HCT116 (cell line): ENCODE data around the gene FOXP1. TPM values are rescaled to one million over a fixed set of nuclear protein-coding genes. Genes with fewer than 3 reads are reported as not detected.

Experiments
- ATAC-seq: fragments of 200-7000 bp; cut with Tn5 transposase; 2 replicates; pipeline ENCODE4 v1.9.1; 2020; ENCODE audit warnings: mild to moderate bottlenecking, moderate library complexity
- BruUV-seq: library from RNA; stranded (reverse); fragments of 400-500 nt; replicated peaks from 2 replicates; lab custom pipeline; 2021; lab: Mats Ljungman, UMichigan
- CTCF ChIA-PET: fragments of 300-600 bp; sonication (Branson Sonifier 250); formaldehyde crosslinking; loops from one replicate; lab custom pipeline; 2021; ENCODE audit warnings: antibody characterized with exemption; lab: Charles Lee
- POLR2A ChIA-PET: fragments of 300-600, 350-600 bp; sonication (Branson Sonifier 250); formaldehyde crosslinking; loops from one replicate; lab custom pipeline; 2021; ENCODE audit warnings: antibody characterized with exemption; lab: Charles Lee
- RAD21 ChIA-PET, 2 experiments: fragments of 300-600 bp; sonication (Branson Sonifier 250); formaldehyde crosslinking; loops; one replicate each; lab custom pipeline; 2023; ENCODE audit warnings: low total read pairs in 2 of 2; ENCODE audit not compliant: uncharacterized antibody in 2 of 2, unreplicated experiment in 2 of 2, low non-redundant PET in 1 of 2; lab: Charles Lee
- DNase-seq: peaks from one replicate; pipeline ENCODE4 v3.0.0-alpha.2; 2010; ENCODE audit warnings: low read depth, low spot score
- H2AFZ ChIP-seq: fragments of 200-600 bp; shearing (Covaris generic), sonication (generic); 2 replicates; pipeline ENCODE4 v1.6.1; 2017; ENCODE audit warnings: low read depth, mixed run types, mixed read lengths, antibody characterized with exemption, low read length; ENCODE audit not compliant: poor library complexity, severe bottlenecking
- H3K27ac ChIP-seq: 2 replicates; pipeline ENCODE4 v1.5.1; 2012; ENCODE audit warnings: low read depth, low read length
- H3K27me3 ChIP-seq: fragments of 200-600 bp; sonication (generic); 2 replicates; pipeline ENCODE4 v1.6.1; 2016; ENCODE audit warnings: mixed run types, low read length, mixed read lengths; ENCODE audit not compliant: insufficient read depth
- H3K36me3 ChIP-seq, 2 experiments: fragments of 200-500 bp in 1 of 2; fragments of 200-600 bp in 1 of 2; sonication (Bioruptor generic) in 1 of 2; sonication (generic) in 1 of 2; 2 replicates each; pipeline versions ENCODE4 v1.5.1 to v1.6.1; 2014 to 2016; ENCODE audit warnings: low read length in 2 of 2, inconsistent platforms in 1 of 2, mixed read lengths in 1 of 2, mixed run types in 1 of 2; ENCODE audit not compliant: insufficient read depth in 2 of 2, control insufficient read depth in 1 of 2
- H3K4me1 ChIP-seq, 2 experiments: fragments of 200-600 bp in 1 of 2; sonication (generic) in 1 of 2; 2 replicates each; pipeline versions ENCODE4 v1.5.1 to v1.6.1; 2012 to 2017; ENCODE audit warnings: low read length in 2 of 2, inconsistent platforms in 1 of 2, mild to moderate bottlenecking in 1 of 2, mixed read lengths in 1 of 2, mixed run types in 1 of 2, moderate library complexity in 1 of 2; ENCODE audit not compliant: insufficient read depth in 2 of 2, control insufficient read depth in 1 of 2
- H3K4me2 ChIP-seq: fragments of 200-600 bp; sonication (generic); 2 replicates; pipeline ENCODE4 v1.6.1; 2017; ENCODE audit warnings: mixed run types, low read length, mixed read lengths
- H3K4me3 ChIP-seq, 2 experiments: fragments of 200-600 bp in 1 of 2; sonication (generic) in 1 of 2; replicated peaks in 1 of 2; 2 replicates each; pipeline ENCODE4 v1.5.1; 2011 to 2016; ENCODE audit warnings: low read length in 2 of 2, control low read depth in 1 of 2, low read depth in 1 of 2, mild to moderate bottlenecking in 1 of 2, mixed read lengths in 1 of 2, mixed run types in 1 of 2
- H3K79me2 ChIP-seq: fragments of 200-600 bp; sonication (generic); 2 replicates; pipeline ENCODE4 v1.6.1; 2017; ENCODE audit warnings: mild to moderate bottlenecking, mixed run types, low read length, moderate library complexity, mixed read lengths; ENCODE audit not compliant: insufficient read depth
- H3K9ac ChIP-seq: fragments of 200-600 bp; sonication (generic); 2 replicates; pipeline ENCODE4 v1.6.1; 2016; ENCODE audit warnings: low read length, mixed read lengths
- H3K9me2 ChIP-seq: fragments of 200-600 bp; sonication (generic), shearing (Covaris generic); 2 replicates; pipeline ENCODE4 v1.6.1; 2017; ENCODE audit warnings: mixed run types, mild to moderate bottlenecking, moderate library complexity; ENCODE audit not compliant: insufficient read depth
- H3K9me3 ChIP-seq, 2 experiments: fragments of 200-500 bp in 1 of 2; fragments of 200-600 bp in 1 of 2; sonication (Bioruptor generic) in 1 of 2; sonication (generic) in 1 of 2; 2 replicates each; pipeline ENCODE4 v1.6.1; 2014 to 2017; ENCODE audit warnings: low read length in 2 of 2, mixed read lengths in 2 of 2, inconsistent platforms in 1 of 2, low read depth in 1 of 2, mild to moderate bottlenecking in 1 of 2, mixed run types in 1 of 2, moderate library complexity in 1 of 2; ENCODE audit not compliant: control insufficient read depth in 1 of 2, insufficient read depth in 1 of 2
- H4K20me1 ChIP-seq: fragments of 200-600 bp; sonication (generic), shearing (Covaris generic); 2 replicates; pipeline ENCODE4 v1.6.1; 2017; ENCODE audit warnings: mixed run types, mild to moderate bottlenecking, moderate library complexity; ENCODE audit not compliant: insufficient read depth
- CBX3 ChIP-seq: IDR thresholded peaks from 2 replicates; pipeline ENCODE4 v1.6.1; 2012; ENCODE audit warnings: low read depth
- CEBPB ChIP-seq: IDR thresholded peaks from 2 replicates; pipeline ENCODE4 v1.6.1; 2012; ENCODE audit warnings: low read depth
- EGR1 ChIP-seq: IDR thresholded peaks from 2 replicates; pipeline ENCODE4 v1.6.1; 2012; ENCODE audit warnings: low read depth
- ELF1 ChIP-seq: IDR thresholded peaks from 2 replicates; pipeline ENCODE4 v1.6.1; 2012; ENCODE audit warnings: low read depth, borderline replicate concordance
- EZH2 ChIP-seq: fragments of 200-600 bp; sonication (generic); IDR thresholded peaks from 2 replicates; pipeline ENCODE4 v1.6.1; 2017; ENCODE audit warnings: antibody characterized with exemption, mixed run types
- FOSL1 ChIP-seq: IDR thresholded peaks from 2 replicates; pipeline ENCODE4 v1.6.1; 2012; ENCODE audit warnings: low read depth
- JUND ChIP-seq: IDR thresholded peaks from 2 replicates; pipeline ENCODE4 v1.6.1; 2012
- POLR2A ChIP-seq: IDR thresholded peaks from 2 replicates; pipeline ENCODE4 v1.7.0; 2011; ENCODE audit warnings: borderline replicate concordance; ENCODE audit not compliant: insufficient read depth, insufficient read length; ENCODE audit errors: extremely low read depth
- RAD21 ChIP-seq: IDR thresholded peaks from 2 replicates; pipeline ENCODE4 v1.6.1; 2012; ENCODE audit warnings: low read depth, mild to moderate bottlenecking
- SP1 ChIP-seq: IDR thresholded peaks from 2 replicates; pipeline ENCODE4 v1.6.1; 2012; ENCODE audit warnings: low read depth
- YY1 ChIP-seq: IDR thresholded peaks from 2 replicates; pipeline ENCODE4 v1.6.1; 2011; ENCODE audit warnings: low read length, low read depth, moderate library complexity, mild to moderate bottlenecking; ENCODE audit not compliant: insufficient replicate concordance; ENCODE audit errors: extremely low read depth
- ZFX ChIP-seq: fragments of 450-650 bp; IDR thresholded peaks from 2 replicates; pipeline ENCODE4 v1.6.1; 2017
- ZNF274 ChIP-seq: fragments of 200-500 bp; sonication (Bioruptor generic); IDR thresholded peaks from 2 replicates; pipeline ENCODE4 v1.6.1; 2014; ENCODE audit warnings: mild to moderate bottlenecking, low read depth, low read length, inconsistent platforms
- intact Hi-C: fragments of 100-400 bp; cut with micrococcal nuclease; formaldehyde crosslinking; loops from 2 replicates; pipeline ENCODE4 v1.10.0; 2022
- total RNA-seq: library from RNA; stranded (reverse); gene quantifications from one replicate; pipeline ENCODE4 v1.2.1, GENCODE V29; 2021; ENCODE audit not compliant: unreplicated experiment
- TF ChIP-seq, protein P1 (sequence below): IDR thresholded peaks from 2 replicates; pipeline ENCODE4 v1.6.1; 2012
- TF ChIP-seq, protein P2 (sequence below): IDR thresholded peaks from 2 replicates; pipeline ENCODE4 v1.6.1; 2011; ENCODE audit warnings: mild to moderate bottlenecking, low read length, moderate library complexity; ENCODE audit not compliant: insufficient replicate concordance; ENCODE audit errors: extremely low read depth

FOXP1 gene
- total RNA-seq, 1 experiment from 2014 or later, result 11.4 TPM

DNA sequence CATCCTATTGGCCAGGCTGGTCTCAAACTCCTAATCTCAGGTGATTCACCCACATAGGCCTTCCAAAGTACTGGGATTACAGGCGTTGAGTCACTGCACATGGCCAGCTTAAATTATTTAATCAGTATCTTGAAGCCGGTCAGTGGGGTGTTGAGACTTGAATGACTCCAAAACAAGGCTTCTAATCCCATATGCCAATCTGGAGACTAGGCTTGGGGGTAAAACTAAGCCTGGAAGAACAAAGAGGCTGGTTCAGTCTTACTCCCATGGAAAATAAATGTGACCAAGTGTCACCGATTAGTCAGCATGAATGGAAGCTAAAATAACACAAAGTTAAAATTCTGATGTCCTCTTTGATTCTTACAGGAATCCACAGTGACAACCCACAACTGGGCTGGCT is 509.1 kb downstream of the FOXP1 start:
- Histone ChIP-seq H3K9me2 (no peaks in the 10 kb centered on the region), H2AFZ (no peak overlapping the region), H3K9ac (no peak overlapping the region), H3K4me1 (no peaks in the 10 kb centered on the region), H3K27me3 (no peaks in the 10 kb centered on the region), H3K27ac (no peak overlapping the region), H4K20me1 (no peaks in the 10 kb centered on the region), H3K79me2 (no peaks in the 10 kb centered on the region), H3K4me2 (no peak overlapping the region), H3K9me3 (no peaks in the 10 kb centered on the region), H3K36me3 (no peaks in the 10 kb centered on the region), H3K4me3 (no peak overlapping the region)
- CTCF ChIA-PET, result no interaction called here
- POLR2A ChIA-PET, result no interaction called here
- BruUV-seq, result no TSS peak
- TF ChIP-seq SP1 (no peak), ZNF274 (no peak), ELF1 (no peak), FOSL1 (no peak), POLR2A (no peak), RAD21 (no peak), YY1 (no peak), CBX3 (no peak), CEBPB (no peak), JUND (no peak), EZH2 (no peak), ZFX (no peak), EGR1 (no peak)
- TF ChIP-seq, protein P1, sequence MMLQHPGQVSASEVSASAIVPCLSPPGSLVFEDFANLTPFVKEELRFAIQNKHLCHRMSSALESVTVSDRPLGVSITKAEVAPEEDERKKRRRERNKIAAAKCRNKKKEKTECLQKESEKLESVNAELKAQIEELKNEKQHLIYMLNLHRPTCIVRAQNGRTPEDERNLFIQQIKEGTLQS, result no peak
- TF ChIP-seq, protein P2, sequence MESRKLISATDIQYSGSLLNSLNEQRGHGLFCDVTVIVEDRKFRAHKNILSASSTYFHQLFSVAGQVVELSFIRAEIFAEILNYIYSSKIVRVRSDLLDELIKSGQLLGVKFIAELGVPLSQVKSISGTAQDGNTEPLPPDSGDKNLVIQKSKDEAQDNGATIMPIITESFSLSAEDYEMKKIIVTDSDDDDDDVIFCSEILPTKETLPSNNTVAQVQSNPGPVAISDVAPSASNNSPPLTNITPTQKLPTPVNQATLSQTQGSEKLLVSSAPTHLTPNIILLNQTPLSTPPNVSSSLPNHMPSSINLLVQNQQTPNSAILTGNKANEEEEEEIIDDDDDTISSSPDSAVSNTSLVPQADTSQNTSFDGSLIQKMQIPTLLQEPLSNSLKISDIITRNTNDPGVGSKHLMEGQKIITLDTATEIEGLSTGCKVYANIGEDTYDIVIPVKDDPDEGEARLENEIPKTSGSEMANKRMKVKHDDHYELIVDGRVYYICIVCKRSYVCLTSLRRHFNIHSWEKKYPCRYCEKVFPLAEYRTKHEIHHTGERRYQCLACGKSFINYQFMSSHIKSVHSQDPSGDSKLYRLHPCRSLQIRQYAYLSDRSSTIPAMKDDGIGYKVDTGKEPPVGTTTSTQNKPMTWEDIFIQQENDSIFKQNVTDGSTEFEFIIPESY, result no peak
- DNase-seq (no peak), ATAC-seq (no peak)
- intact Hi-C loops, result loop anchor here (10.0 kb wide), 1 partner anchor 510 kb away; the partner anchor contains the start of gene FOXP1
- RAD21 ChIA-PET, result no interaction called here
